HG03558 (cell line): ENCODE measurements around the gene COG5.

Experiments
- ATAC-seq: cut with Tn5 transposase; IDR thresholded peaks from one replicate; pipeline ENCODE4 v1.9.1; 2021; ENCODE audit warnings: moderate number of reproducible peaks; ENCODE audit not compliant: unreplicated experiment; ENCODE audit errors: extremely low read depth

The COG5 gene

GRCh38 chr7:107354640-107355039 lies 209.1 kb downstream of the COG5 start:
- no peak for ATAC-seq

GRCh38 chr7:107353701-107354100 lies 210.0 kb downstream of the COG5 start:
- ATAC-seq: no peak

DNA sequence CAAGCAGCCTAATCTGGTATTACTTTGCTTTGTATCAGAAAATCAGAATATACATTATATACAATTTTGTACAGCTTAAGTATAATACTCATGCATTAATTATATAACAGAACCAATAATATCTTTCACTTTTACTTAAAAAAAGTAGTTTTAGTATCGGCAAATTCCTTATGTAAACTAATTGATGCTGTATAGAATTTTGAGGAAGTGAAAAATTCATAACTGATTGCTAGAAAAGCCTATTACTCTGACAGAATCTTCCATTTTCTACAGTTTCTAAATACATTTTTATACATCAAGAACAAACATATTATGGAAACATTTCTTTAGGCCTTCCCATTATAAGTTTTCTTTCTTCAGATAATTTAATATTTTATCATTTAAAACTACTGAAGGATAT lies 217.8 kb downstream of the COG5 start:
- no peak for ATAC-seq

DNA sequence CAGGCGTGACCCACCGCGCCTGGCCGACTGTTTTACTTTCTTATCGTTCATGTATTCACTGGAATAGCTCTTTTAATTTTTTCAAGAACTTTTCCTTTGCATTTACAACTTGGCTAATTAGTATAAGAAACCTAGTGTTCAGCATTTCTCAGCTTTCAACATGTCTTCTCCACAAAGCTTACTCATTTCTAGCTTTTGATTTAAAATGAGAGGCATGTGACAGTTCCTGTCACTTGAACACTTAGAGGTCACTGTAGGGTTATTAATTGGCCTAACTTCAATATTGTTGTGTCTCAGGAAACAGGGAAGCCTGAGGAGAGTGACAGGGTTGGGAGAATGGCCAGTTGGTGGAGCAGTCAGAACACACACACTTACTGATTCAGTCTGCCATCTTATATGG lies 218.9 kb downstream of the COG5 start:
- ATAC-seq: no peak

GRCh38 chr7:107344286-107344685 lies 219.4 kb downstream of the COG5 start:
- no peak for ATAC-seq

GRCh38 chr7:107338080-107338479 lies 225.6 kb downstream of the COG5 start:
- no peak for ATAC-seq

GRCh38 chr7:107332488-107333269 lies 231.0 kb downstream of the COG5 start:
- peak; percentile 44 for ATAC-seq

GRCh38 chr7:107330478-107330877 lies 233.2 kb downstream of the COG5 start:
- no peak for ATAC-seq

- ATAC-seq: no peak
These were observed 235.6 kb downstream of the COG5 start for GRCh38 chr7:107327986-107328569.

DNA sequence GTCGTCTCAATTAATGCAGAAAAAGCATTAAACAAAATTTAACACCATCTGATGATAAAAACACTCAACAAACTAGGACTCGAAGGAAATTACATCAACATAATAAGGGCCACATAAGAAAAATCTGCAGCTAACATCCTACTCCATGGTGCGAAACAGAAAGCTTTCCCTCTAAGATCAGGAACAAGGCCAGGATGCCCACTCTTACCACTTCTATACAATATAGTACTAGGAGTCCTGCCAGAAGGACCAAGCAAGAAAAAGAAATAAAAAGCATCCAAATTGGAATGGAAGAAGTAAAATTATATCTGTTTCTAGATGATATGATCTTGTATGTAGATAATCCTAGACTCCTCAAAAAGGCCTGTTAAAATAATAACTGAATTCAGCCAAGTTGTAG lies 237.7 kb downstream of the COG5 start:
- no peak for ATAC-seq

- no peak for ATAC-seq
These were observed 241.7 kb downstream of the COG5 start for GRCh38 chr7:107322015-107322414.

DNA sequence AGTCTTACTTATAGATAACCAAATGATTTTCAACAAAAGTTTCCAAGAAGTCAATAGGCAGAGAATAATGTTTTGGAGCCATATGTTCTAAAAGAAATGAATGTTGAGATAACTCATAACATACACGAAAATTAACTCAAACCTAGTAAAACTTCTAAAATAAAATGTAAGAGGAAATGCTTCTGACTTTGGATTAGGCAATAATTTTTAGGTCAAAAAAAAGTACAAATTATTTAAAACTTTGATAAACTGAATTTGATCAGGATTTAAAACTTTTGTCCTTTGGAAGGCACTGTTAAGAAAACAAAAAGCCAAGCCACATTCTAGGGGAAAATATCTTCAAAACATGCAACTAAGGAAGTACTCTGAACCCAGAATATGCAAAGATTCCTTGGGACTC lies 242.1 kb downstream of the COG5 start:
- ATAC-seq: no peak

DNA sequence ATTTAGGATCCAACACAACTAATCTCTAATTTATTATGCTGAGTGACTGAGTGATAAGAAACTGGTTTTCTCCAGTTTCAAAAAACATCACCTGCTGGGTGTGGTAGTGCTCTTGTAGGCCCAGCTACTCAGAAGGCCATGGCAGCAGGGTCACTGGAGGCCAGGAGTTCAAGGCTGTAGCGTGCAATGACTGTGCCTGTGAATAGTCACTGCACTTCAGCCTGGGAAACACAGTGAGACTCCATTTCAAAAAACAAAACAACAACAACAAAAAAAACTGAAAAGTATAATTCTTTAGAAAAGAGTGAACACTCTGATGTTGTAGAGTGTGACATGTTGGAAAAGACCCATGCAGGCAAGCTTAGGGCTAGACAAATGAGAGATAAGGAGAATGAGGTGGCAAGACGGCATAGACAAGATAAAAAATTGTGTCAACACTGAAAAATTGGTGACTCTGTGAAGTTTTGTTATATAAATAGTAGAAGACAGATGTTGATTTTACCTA lies 243.9 kb downstream of the COG5 start:
- ATAC-seq: no peak

GRCh38 chr7:107318523-107319160 lies 245.1 kb downstream of the COG5 start:
- ATAC-seq: no peak

GRCh38 chr7:107315716-107316220 lies 248.0 kb downstream of the COG5 start:
- ATAC-seq: no peak

GRCh38 chr7:107313355-107313754 lies 250.4 kb downstream of the COG5 start:
- no peak for ATAC-seq

GRCh38 chr7:107312418-107312817 lies 251.3 kb downstream of the COG5 start:
- no peak for ATAC-seq

GRCh38 chr7:107309296-107309695 lies 254.4 kb downstream of the COG5 start:
- ATAC-seq: no peak

DNA sequence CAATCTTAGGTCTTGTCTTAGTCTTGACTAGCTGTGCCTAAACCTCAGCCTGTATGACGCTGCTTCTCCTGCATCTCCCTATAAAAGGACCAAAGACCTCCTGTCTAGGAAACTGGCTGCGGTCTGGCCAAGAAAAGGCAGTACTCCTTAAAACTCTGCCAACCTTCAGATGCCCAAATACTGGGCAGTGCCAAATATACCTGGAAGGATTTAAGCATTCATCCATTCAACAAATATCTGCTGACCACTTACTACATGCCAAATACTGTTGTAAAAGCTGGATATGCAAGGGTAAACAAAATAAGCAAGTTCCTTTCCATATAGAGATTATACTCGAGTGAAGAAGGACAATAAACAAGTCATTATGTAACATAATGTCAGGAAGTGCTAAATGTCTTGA lies 259.1 kb downstream of the COG5 start:
- ATAC-seq: no peak

DNA sequence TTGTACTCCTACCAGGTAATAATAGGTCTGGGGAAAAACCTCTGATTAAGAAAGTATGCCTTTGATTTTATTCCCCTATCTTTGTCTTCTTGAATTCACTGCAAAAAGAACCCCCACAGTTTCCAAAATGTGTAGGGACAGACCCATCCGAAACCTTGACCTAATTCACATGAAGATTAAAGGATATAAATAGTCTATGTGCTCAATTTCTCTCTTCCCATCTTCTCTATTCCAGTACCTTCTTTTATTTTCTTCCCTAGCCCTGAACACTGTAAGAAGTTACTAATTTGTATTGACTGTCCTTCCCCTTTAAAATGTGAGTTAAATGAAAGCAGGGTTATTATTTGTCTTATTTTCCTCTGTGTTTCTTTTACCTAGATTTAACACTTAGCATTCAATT lies 259.7 kb downstream of the COG5 start:
- no peak for ATAC-seq

DNA sequence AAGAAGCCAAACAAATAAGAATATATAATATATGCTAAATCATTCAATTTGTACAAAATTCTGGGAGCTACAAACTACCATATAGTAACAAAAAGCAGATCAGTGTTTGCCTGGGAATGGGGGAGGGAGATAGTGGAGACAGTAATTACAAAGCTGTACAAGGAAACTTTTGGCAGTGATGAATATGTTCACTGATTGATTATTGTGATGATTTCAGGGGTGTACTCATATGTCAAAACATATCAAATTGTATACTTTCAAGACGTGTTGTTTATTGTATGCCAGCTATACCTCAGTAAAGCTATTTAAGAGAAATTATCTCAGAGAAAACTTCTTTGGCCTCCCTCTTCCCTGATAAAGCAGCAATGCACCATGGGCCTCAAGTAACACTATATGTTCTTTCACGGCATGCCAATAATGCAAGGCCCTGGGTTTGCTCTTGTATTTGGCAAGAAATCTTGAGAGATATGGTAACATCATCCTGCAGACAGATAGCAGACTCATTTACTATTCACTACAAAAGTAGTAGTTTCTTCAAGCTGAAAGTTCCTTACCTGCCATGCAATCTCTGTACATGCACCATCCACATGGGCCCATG lies 261.4 kb downstream of the COG5 start:
- ATAC-seq: no peak
